Epithelial cell of proximal tubule (primary cell): ENCODE data around the gene GTF2IRD1. TPM values are rescaled to one million over a fixed set of nuclear protein-coding genes. Genes with fewer than 3 reads are reported as not detected.

ENCODE experiments used
- DNase-seq: peaks from one replicate; pipeline ENCODE4 v3.0.0-alpha.2; 2011; ENCODE audit warnings: low read depth
- H3K4me3 ChIP-seq: 2 replicates; pipeline ENCODE4 v1.5.1; 2011; ENCODE audit warnings: low read depth, mild to moderate bottlenecking, low read length
- total RNA-seq: library from RNA; depleted of rRNA; stranded (reverse); fragments of >200 nt; gene quantifications from 2 replicates; pipeline ENCODE4 v1.2.3, GENCODE V29; 2015
- TF ChIP-seq, protein P1 (sequence below): conservative IDR thresholded peaks from 2 replicates; pipeline ENCODE4 v1.5.1; 2012; ENCODE audit warnings: low read depth, mild to moderate bottlenecking, low read length

The GTF2IRD1 gene
- total RNA-seq, 1 donor from 2014 or later, result 23.8 TPM

DNA sequence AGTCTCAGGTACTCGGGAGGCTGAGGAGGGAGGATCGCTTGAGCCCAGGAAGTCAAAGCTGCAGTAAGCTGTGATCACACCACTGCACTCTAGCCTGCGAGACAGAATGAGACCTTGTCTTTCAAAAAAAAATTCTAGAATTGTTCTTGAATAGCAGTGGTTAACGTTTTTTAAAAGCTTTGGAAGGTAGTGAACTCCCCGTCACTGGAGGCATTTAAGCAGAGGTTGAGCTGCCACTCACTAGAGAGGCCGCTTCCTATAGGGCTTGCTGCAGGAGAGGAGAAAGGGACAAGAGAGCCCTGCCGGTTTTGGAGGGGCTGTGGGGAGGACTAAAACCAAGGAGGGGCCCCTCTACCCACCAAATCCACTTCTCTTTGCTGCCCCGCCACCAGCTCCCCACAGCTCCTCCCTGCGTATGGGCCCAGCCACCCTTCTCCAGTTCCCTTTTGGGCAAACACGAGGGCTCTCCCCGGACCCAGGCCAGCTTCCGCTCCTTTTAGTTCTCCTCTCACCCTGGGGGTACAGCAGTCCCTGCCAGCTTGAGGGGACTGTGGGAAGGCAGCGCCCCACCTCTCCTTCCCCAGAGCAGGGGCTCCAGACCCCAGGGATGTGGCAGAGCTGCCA, 116.9 kb downstream of the GTF2IRD1 start:
- TF ChIP-seq, protein P1, sequence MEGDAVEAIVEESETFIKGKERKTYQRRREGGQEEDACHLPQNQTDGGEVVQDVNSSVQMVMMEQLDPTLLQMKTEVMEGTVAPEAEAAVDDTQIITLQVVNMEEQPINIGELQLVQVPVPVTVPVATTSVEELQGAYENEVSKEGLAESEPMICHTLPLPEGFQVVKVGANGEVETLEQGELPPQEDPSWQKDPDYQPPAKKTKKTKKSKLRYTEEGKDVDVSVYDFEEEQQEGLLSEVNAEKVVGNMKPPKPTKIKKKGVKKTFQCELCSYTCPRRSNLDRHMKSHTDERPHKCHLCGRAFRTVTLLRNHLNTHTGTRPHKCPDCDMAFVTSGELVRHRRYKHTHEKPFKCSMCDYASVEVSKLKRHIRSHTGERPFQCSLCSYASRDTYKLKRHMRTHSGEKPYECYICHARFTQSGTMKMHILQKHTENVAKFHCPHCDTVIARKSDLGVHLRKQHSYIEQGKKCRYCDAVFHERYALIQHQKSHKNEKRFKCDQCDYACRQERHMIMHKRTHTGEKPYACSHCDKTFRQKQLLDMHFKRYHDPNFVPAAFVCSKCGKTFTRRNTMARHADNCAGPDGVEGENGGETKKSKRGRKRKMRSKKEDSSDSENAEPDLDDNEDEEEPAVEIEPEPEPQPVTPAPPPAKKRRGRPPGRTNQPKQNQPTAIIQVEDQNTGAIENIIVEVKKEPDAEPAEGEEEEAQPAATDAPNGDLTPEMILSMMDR, result no peak
- H3K4me3 ChIP-seq, result no peak overlapping the region
- DNase-seq, result no peak

- TF ChIP-seq, protein P1, result no peak
- no peak for DNase-seq
These were observed 118.7 kb downstream of the GTF2IRD1 start for GRCh38 chr7:74572301-74572979.

DNA sequence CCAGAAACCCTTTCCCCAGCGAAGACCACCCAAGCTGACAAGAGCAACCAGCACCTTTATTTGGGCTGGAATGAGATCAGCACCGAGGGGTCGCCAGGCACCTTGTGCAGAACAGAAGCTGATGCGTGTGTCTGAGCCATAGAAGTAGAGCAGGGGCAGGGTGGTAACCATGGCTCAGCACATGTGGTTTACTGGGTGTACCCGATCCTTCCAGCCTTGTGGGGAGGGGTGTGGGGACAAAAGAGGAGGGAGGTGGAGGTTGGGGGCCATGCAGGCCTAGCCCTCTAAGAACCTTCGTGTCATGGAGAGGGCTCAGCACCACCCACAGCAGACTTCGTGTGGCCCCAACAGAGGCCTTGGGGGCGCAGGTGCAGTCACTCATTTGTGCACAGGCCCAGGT, 119.8 kb downstream of the GTF2IRD1 start:
- TF ChIP-seq, protein P1, result no peak
- no peak overlapping the region for H3K4me3 ChIP-seq

More at GRCh38 chr7:74572301-74572979, 118.7 kb downstream of the GTF2IRD1 start:
- no peak overlapping the region for H3K4me3 ChIP-seq

DNA sequence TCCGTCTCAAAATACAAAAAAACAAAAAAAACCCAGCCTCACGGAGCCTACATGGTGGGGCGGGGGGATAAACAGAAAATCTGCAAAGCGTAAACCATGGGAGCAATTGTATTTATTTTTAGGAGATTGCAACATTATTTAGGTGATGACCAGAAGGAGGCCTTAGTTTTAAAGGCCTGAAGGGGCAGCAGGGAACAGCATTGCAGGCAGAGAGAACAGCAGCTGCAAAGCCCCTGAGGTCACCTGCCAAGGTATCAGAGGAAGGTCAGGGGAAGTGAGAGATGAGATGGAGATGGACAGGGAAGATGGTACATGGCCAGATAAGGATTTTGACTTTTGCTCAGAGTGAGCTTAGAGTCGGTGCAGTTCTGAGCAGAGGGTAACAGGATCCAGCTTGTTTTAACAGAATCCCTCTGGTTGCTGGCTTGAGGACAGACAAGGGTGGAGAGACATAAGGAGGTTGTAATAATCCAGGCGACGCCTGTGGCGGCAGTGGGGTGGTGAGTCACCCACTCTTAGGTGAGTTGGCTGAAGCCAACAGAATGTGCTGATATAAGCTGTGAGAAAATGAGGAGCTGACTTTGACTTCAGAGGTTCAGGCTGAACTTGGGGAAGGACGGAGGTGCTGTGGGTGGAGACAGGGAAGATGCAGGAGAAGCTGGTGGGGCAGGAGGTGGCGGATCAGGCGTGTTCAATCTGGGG, 121.5 kb downstream of the GTF2IRD1 start:
- no peak for DNase-seq
- H3K4me3 ChIP-seq, result no peak overlapping the region
- TF ChIP-seq, protein P1, result no peak

More for the DNA sequence above, 119.8 kb downstream of the GTF2IRD1 start:
- no peak for DNase-seq

- TF ChIP-seq, protein P1, result no peak
- H3K4me3 ChIP-seq, result no peak overlapping the region
- no peak for DNase-seq
These were observed 122.1 kb downstream of the GTF2IRD1 start for GRCh38 chr7:74575811-74576210.

GRCh38 chr7:74579800-74580685, 126.3 kb downstream of the GTF2IRD1 start:
- no peak overlapping the region for H3K4me3 ChIP-seq
- peak; percentile 39 for DNase-seq
- TF ChIP-seq, protein P1, result no peak
